GM10248 (cell line): Measurements from ENCODE around the gene PIK3IP1.

Source experiments
- CTCF ChIA-PET: fragments of 300-600 bp; sonication (Branson Sonifier 250); formaldehyde crosslinking; extraction: SDS; loops from one replicate; lab custom pipeline; 2021; ENCODE audit warnings: antibody characterized with exemption; lab: Yijun Ruan, JAX
- POLR2A ChIA-PET: fragments of 350-650 bp; sonication (Branson Sonifier 250); formaldehyde crosslinking; extraction: SDS; loops from one replicate; lab custom pipeline; 2020; ENCODE audit warnings: antibody characterized with exemption; lab: Yijun Ruan, JAX
- DNase-seq: peaks from one replicate; pipeline ENCODE4 v3.0.0; 2012; ENCODE audit errors: extremely low spot score
- TF ChIP-seq, protein P1 (sequence below): IDR thresholded peaks from 2 replicates; pipeline ENCODE4 v1.5.1; 2012; ENCODE audit warnings: mild to moderate bottlenecking, low read depth; ENCODE audit errors: extremely low read depth, missing control alignments, control extremely low read depth

PIK3IP1 gene

DNA sequence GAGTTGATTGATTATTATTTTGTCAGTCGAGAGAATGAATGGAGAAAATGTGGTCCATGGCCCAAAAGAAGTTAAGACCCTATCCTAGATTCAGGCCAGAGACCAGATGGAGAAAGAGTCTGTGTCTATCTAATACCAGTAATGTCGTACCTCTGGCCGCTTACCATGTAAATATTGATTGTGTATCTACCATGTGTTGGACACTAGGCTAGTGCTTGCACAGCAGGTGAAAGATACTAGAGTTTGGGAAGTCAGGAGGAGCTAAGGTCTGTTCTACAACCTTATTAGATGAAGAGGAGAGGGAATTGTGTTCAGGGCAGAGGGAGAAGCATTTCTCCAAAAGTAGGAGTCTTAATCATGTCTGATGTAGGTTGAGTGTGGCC is 31.8 kb downstream of the PIK3IP1 start:
- no peak for DNase-seq
- ChIA-PET POLR2A (no interaction called here), CTCF (interaction anchor here (4.2 kb wide), 1 partner anchor 12 kb away, joined by 36 read pairs; no protein-coding TSS in a partner anchor)
- TF ChIP-seq, protein P1, sequence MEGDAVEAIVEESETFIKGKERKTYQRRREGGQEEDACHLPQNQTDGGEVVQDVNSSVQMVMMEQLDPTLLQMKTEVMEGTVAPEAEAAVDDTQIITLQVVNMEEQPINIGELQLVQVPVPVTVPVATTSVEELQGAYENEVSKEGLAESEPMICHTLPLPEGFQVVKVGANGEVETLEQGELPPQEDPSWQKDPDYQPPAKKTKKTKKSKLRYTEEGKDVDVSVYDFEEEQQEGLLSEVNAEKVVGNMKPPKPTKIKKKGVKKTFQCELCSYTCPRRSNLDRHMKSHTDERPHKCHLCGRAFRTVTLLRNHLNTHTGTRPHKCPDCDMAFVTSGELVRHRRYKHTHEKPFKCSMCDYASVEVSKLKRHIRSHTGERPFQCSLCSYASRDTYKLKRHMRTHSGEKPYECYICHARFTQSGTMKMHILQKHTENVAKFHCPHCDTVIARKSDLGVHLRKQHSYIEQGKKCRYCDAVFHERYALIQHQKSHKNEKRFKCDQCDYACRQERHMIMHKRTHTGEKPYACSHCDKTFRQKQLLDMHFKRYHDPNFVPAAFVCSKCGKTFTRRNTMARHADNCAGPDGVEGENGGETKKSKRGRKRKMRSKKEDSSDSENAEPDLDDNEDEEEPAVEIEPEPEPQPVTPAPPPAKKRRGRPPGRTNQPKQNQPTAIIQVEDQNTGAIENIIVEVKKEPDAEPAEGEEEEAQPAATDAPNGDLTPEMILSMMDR, result no peak

DNA sequence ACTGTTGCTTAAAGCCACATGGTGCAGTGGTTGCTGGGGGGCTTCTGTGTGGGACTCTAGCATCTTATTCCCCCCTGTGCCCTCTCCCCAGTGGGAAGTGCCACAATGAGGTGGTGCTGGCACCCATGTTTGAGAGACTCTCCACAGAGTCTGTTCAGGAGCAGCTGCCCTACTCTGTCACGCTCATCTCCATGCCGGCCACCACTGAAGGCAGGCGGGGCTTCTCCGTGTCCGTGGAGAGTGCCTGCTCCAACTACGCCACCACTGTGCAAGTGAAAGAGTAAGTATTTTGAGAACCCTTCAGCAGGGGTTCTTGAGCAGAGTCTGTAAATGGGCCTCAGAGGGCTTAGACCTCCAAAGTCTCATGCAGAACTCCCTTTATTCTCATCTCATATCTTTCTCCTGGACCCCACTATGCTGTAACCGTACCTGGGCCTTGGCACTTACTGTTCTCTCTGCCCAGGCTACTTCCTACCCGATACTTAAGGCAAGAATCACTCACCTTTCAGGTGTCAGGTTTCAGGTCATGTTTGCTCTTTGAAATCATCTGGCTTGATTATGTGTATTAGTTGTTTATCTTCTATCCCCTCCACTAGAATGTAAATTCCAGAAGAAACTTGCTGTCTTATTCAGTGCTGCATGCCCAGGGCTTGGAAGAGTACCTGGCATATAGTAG is 32.4 kb downstream of the PIK3IP1 start:
- POLR2A ChIA-PET, result no interaction called here

DNA sequence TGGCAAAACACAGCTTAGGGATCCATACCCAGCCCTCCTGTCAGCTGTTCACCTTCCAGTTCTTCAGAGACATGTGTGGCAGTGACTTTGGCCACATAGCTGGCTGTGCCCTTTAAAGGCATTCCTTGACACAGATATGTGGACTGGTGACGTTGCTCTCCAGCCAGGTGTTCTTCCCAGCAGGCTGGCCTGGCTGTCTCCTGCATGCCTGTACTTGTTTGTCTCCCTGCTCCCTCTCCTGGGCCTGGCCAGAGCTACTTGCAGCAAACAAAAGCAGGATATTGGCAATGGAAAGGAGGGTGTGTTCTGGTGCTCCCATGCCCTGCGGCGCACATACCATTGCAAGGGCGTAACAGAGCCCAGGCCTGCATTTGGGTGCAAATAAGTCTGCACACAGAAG is 38.3 kb downstream of the PIK3IP1 start:
- TF ChIP-seq, protein P1, result no peak
- CTCF ChIA-PET, result interaction anchor here (0.8 to 19.2 kb wide), 12 partner anchors 9 to 169 kb away, joined by 3 to 156 read pairs (median 4); partner anchors contain the start of gene PIK3IP1
- POLR2A ChIA-PET, result no interaction called here
- DNase-seq, result no peak

More for the DNA sequence above, 32.4 kb downstream of the PIK3IP1 start:
- CTCF ChIA-PET, result interaction anchor here (1.0 to 1.6 kb wide), 4 partner anchors 11 to 33 kb away, joined by 3 to 10 read pairs (median 3); no protein-coding TSS in a partner anchor
- TF ChIP-seq, protein P1, result no peak
- no peak for DNase-seq

DNA sequence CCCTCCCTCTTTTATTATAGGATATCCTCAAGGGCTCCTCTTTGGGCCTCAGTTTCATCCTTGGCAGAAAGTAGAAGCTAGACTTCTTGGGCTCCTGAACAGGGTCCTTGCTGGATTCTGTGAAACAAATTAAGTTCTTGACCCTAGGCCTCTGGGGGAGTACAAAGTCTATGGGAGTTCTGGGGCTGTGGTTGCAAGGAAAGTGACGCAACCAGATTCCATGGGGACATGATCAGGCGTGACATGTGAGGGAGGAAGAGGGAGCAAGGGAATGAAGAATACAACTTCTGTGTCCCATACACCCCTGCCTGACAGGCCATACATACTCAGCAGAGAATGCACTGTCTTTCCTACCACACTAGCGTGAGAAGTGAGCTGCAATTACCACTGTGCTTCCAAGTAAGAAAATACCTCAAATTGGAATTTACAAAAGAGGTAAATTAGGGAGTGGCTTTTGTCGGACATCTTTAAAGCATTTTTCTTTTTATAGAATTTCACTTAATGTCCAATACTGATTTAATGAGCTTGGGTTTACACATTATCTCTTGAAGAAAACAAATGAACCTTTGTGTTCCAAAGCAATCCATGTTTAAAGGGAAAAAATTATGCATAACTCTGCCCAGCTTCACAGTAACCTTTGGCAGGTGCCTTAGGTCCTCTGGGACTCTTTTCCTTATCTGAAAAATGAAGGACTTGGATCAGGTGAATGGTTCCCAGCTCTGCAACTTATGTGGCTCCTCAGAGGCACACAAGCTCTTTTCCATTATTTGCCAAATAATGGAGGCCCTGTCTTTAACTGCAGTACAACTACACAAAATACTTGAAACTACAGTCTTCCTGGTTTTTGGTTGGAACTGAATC is 41.3 kb downstream of the PIK3IP1 start:
- DNase-seq, result no peak
- ChIA-PET POLR2A (no interaction called here), CTCF (interaction anchor here (0.8 to 19.2 kb wide), 8 partner anchors 10 to 50 kb away, joined by 3 to 156 read pairs (median 3); partner anchors contain the start of gene LIMK2)
- TF ChIP-seq, protein P1, result no peak

DNA sequence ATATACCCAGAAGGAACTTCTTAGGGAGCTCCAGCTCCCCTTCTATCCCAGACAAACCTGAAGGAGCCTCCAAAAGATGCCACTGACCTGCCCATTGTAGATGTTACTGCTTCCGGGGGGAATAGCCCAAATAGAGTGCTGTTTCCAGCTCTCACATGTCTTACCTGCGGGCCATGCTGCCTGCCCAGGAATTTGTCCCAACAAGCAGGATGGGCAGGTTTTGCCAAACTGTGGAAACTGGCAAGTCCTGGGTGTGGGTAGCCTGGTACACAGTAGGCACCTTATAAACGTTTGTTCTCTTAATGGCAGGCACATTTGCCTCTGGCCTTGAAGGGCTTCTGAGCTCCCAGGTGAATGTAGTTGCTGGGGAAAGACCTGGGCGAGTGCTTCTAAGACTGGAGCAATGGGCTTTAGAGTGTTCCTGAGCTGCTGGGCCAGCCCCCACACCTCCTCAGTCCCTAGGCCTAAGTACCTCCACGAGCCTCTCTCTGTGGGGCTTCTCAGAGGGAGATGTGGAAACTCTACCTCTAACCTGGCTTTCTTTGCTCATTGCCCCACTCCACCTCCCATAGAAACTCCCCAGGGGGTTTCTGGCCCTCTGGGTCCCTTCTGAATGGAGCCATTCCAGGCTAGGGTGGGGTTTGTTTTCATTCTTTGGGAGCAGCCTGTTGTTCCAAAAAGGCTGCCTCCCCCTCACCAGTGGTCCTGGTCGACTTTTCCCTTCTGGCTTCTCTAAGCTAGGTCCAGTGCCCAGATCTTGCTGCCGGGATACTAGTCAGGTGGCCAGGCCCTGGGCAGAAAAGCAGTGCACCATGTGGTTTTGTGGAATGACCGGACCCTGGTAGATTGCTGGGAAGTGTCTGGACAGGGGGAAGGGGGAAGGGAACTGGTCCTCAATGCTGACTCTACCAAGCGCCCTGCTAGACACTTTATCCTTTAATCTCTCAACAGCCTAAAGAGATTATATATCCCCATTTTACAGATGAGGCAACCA is 43.0 kb downstream of the PIK3IP1 start:
- DNase-seq, result no peak
- ChIA-PET POLR2A (no interaction called here), CTCF (interaction anchor here (1.4 to 19.2 kb wide), 7 partner anchors 10 to 37 kb away, joined by 3 to 156 read pairs (median 6); partner anchors contain the start of gene LIMK2)
- TF ChIP-seq, protein P1, result no peak
